Ovary (tissue), 9 donors: Measurements from ENCODE around the gene MESP1. TPM values are rescaled to one million over a fixed set of nuclear protein-coding genes. Genes with fewer than 3 reads are reported as not detected.

Experiments
- DNase-seq, 5 donors: peaks; one replicate each; pipeline ENCODE4 v3.0.0-alpha.2; 2019 to 2020
- H3K27ac ChIP-seq, 2 donors: fragments of 200-600 bp; one replicate each; pipeline versions ENCODE4 v1.5.1 to v1.8.0; 2019 to 2022
- H3K27me3 ChIP-seq: fragments of 200-600 bp; one replicate; pipeline ENCODE4 v1.8.0; 2022
- H3K36me3 ChIP-seq: fragments of 200-600 bp; sonication (generic); one replicate; pipeline ENCODE4 v1.5.1; 2019
- H3K4me1 ChIP-seq: one replicate; pipeline ENCODE4 v1.8.1; 2013; ENCODE audit warnings: mild to moderate bottlenecking, moderate library complexity; ENCODE audit not compliant: insufficient read depth
- H3K4me3 ChIP-seq: fragments of 200-600 bp; sonication (generic); one replicate; pipeline ENCODE4 v1.5.1; 2017
- H3K9me3 ChIP-seq, 2 donors: fragments of 200-600 bp in 1 of 2; sonication (generic) in 1 of 2; one replicate each; pipeline versions ENCODE4 v1.5.1 to v1.8.1; 2013 to 2019; ENCODE audit warnings: mild to moderate bottlenecking in 1 of 2, moderate library complexity in 1 of 2
- CTCF ChIP-seq, 3 donors: fragments of 450-650 bp in 2 of 3; fragments of 200-600 bp in 1 of 3; IDR thresholded peaks; one replicate each; pipeline versions ENCODE4 v1.5.1 to v1.8.0; 2016 to 2022; ENCODE audit warnings: antibody characterized with exemption in 3 of 3, mild to moderate bottlenecking in 1 of 3
- EP300 ChIP-seq: sonication (generic); formaldehyde crosslinking; IDR thresholded peaks from one replicate; pipeline ENCODE4 v1.6.1; 2017; ENCODE audit warnings: antibody characterized with exemption
- POLR2A ChIP-seq: fragments of 450-650 bp; IDR thresholded peaks from one replicate; pipeline ENCODE4 v1.6.1; 2017; ENCODE audit warnings: antibody characterized with exemption, mild to moderate bottlenecking, moderate library complexity
- WGBS, 3 donors: extraction: QIAGEN DNeasy Blood & Tissue Kit in 1 of 3; methylation state at CpG; one replicate each; pipeline versions ENCODE4 v1.1.5 to v1.1.7; 2013 to 2017; 5-methylcytosine and 5-hydroxymethylcytosine counted together
- intact Hi-C, 4 donors: fragments of 100-400 bp; cut with DNase I; formaldehyde crosslinking; loops; one replicate each; pipeline versions ENCODE4 v1.11.0 to v1.15.1; 2022 to 2023
- polyA plus RNA-seq, 2 donors: library from polyadenylated mRNA; stranded (reverse); fragments of 200-250 nt in 1 of 2; fragments of 350-450 nt in 1 of 2; fragmentation: Illumina TruSeq in 1 of 2; extraction: RNeasy Lipid Tissue Mini Kit (QIAGEN cat#74804) in 1 of 2; gene quantifications; one replicate each; pipeline ENCODE4 v1.2.3, GENCODE V29; 2013 to 2014
- total RNA-seq, 7 donors: library from RNA; depleted of rRNA in 2 of 7; stranded (reverse); fragments of >200 nt in 2 of 7; fragmentation: NEBNext Ultra II Directional in 3 of 7; extraction: Animal tissue kit (Norgen Biotek cat#: 25700) in 3 of 7; gene quantifications; one replicate each; pipeline versions ENCODE4 v1.1.0 to v1.2.4, GENCODE V29; 2016 to 2023
- donor health status: DM: no; HTN: no; CAD: no; lungs with moderate emphysema.
- donor health status: DM: no; HTN: no; CAD: no.
- donor health status: Bipolar disorder and iron deficiency.
- donor health status: DM: yes; HTN: yes; CAD: no.
- donor health status: DM: no; HTN: no; CAD: no.
- donor health status: DM: yes; HTN: yes; CAD: no.

The MESP1 gene
- total and polyA plus RNA-seq, 9 donors, result 0.20 to 1.3 (median 0.95) TPM; not detected in 1

GRCh38 chr15:89749526-89749925 lies 1.5 kb downstream of the MESP1 start:
- H3K9me3 ChIP-seq, result no peaks in the 10 kb centered on the region
- no peak overlapping the region for H3K4me3 ChIP-seq
- H3K36me3 ChIP-seq, result no peaks in the 10 kb centered on the region
- TF ChIP-seq EP300, result no peak
- TF ChIP-seq POLR2A, result no peak
- TF ChIP-seq CTCF (IDR thresholded peaks at IDR 0.05), result no peak
- no peak for DNase-seq
- 58 to 67% (median 61%) methylated on average over 4 of the region's 4 CpGs for WGBS, 3 donors
- intact Hi-C loops, result loop anchor here in 3 of 4 donors (5.0 to 10.0 kb wide), 3 partner anchors 102 to 325 kb away; no protein-coding TSS in a partner anchor
- no peak overlapping the region for H3K27ac ChIP-seq
- H3K4me1 ChIP-seq, result peaks cover 7% of the 10 kb centered on the region
- no peaks in the 10 kb centered on the region for H3K27me3 ChIP-seq

GRCh38 chr15:89749054-89749453 lies 2.0 kb downstream of the MESP1 start:
- Histone ChIP-seq H3K4me3 (no peak overlapping the region), H3K4me1 (peaks cover 7% of the 10 kb centered on the region), H3K9me3 (no peaks in the 10 kb centered on the region), H3K27me3 (no peaks in the 10 kb centered on the region), H3K27ac (no peak overlapping the region), H3K36me3 (no peaks in the 10 kb centered on the region)
- no peak for DNase-seq
- intact Hi-C loops, result loop anchor here in 3 of 4 donors (5.0 to 10.0 kb wide), 3 partner anchors 102 to 326 kb away; no protein-coding TSS in a partner anchor
- TF ChIP-seq CTCF (IDR thresholded peaks at IDR 0.05) (no peak), POLR2A (no peak), EP300 (no peak)
- 82 to 85% (median 84%) methylated on average over 7 of the region's 7 CpGs for WGBS, 3 donors

DNA sequence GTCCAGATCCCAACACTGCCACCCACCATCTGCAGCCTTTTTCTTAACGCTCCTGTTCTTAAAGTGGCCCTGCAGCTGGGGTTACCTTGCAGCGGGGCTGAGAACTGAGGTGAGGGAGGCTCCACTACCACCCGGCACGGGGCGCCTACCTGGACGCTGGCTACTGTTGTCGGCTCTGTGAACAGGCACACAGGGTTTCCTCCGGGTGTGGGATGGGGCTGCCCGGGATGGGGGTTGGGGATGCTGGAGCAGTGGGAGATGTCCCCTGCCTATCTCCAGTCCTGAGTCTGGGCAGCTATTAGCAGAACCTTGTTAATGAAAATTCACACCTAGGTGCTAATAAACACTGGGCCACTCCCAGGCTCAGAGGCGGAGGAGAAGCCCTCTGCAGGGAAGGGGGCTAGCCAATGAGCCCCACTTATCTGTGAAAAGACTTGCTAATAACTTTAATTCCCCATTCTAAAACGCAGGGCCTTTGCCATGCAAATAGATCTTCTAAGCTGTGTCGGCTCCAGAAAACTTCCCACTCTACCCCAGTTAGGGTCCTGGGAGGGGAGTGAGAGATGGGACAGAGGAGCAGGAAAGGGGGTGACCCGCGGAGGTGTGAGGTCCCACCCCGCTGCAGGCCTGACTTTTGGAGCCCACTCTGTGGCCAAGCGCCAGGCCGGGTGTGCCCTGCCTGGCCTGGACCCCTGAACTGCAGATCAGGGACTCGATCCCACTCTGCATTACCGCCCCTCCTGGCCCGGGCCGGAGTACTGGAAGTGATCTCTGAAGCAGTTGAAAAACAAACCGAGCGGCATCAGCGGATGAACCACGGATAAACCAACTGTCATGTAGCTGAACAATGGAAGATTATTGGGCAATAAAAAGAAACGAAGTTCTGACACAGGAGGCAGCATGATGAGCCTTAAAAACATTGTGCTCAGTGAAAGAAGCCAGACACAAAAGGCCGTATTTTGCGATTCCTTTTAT lies 3.1 kb downstream of the MESP1 start:
- WGBS, 3 donors, result 60 to 65% (median 62%) methylated on average over 28 of the region's 28 CpGs
- intact Hi-C loops, result loop anchor here in 3 of 4 donors (5.0 to 10.0 kb wide), 3 partner anchors 101 to 327 kb away; no protein-coding TSS in a partner anchor
- TF ChIP-seq EP300 (no peak), CTCF (IDR thresholded peaks at IDR 0.05) (no peak), POLR2A (no peak)
- DNase-seq, result no peak
- Histone ChIP-seq H3K36me3 (no peaks in the 10 kb centered on the region), H3K4me1 (peaks cover 7% of the 10 kb centered on the region), H3K27me3 (no peaks in the 10 kb centered on the region), H3K4me3 (no peak overlapping the region), H3K9me3 (no peaks in the 10 kb centered on the region), H3K27ac (no peak overlapping the region)

DNA sequence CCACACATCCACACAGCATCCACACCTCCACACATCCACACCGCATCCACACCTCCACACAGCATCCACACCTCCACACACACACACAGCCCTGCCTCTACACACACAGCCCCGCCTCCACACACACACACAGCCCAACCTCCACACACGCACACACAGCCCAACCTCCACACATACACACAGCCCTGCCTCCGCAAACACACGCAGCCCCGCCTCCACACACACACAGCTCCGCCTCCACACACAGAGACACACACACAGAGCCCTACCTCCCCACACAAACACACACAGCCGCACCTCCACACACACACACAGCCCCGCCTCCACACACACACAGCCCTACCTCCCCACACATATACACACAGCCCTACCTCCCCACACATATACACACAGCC lies 4.7 kb downstream of the MESP1 start:
- H3K4me1 ChIP-seq, result peaks cover 7% of the 10 kb centered on the region
- no peak overlapping the region for H3K4me3 ChIP-seq
- WGBS, 3 donors, result 51 to 67% (median 56%) methylated on average over 9 of the region's 9 CpGs
- no peaks in the 10 kb centered on the region for H3K36me3 ChIP-seq
- intact Hi-C loops, result loop anchor here in 3 of 4 donors (5.0 to 10.0 kb wide), 3 partner anchors 99 to 328 kb away; no protein-coding TSS in a partner anchor
- H3K27ac ChIP-seq, result no peak overlapping the region
- no peaks in the 10 kb centered on the region for H3K9me3 ChIP-seq
- no peak for DNase-seq
- no peak for TF ChIP-seq EP300
- no peak for TF ChIP-seq POLR2A
- no peak for TF ChIP-seq CTCF (IDR thresholded peaks at IDR 0.05)
- no peaks in the 10 kb centered on the region for H3K27me3 ChIP-seq
